HFFc6 (cell line): ENCODE data around the gene COL4A1. TPM values are rescaled to one million over a fixed set of nuclear protein-coding genes. Genes with fewer than 3 reads are reported as not detected.

Experiments
- DNase-seq: peaks from one replicate; pipeline ENCODE4 v3.0.0-alpha.2; 2018
- H3K27ac Mint-ChIP-seq: 2 replicates; pipeline ENCODE4 v1.8.0; 2020; ENCODE audit warnings: mild to moderate bottlenecking, mixed read lengths
- H3K27me3 Mint-ChIP-seq: 2 replicates; pipeline ENCODE4 v1.8.0; 2021; ENCODE audit warnings: mild to moderate bottlenecking, moderate library complexity, mixed read lengths; ENCODE audit not compliant: insufficient read depth
- H3K36me3 Mint-ChIP-seq: 2 replicates; pipeline ENCODE4 v1.8.0; 2021; ENCODE audit warnings: low read depth, mixed read lengths
- H3K4me1 Mint-ChIP-seq: 2 replicates; pipeline ENCODE4 v1.8.0; 2020; ENCODE audit warnings: low read depth, mixed read lengths
- H3K4me3 Mint-ChIP-seq: 2 replicates; pipeline ENCODE4 v1.8.0; 2020; ENCODE audit warnings: mild to moderate bottlenecking, moderate library complexity, mixed read lengths
- H3K9me3 Mint-ChIP-seq: 2 replicates; pipeline ENCODE4 v1.8.0; 2020; ENCODE audit warnings: mild to moderate bottlenecking, mixed read lengths
- total RNA-seq, 6 experiments: library from RNA; stranded (reverse); fragmentation: NEBNext Ultra II Directional; extraction: Animal tissue kit (Norgen Biotek cat#: 25700); gene quantifications; 2 replicates in 1 of 6; 3 replicates in 5 of 6; pipeline ENCODE4 v1.2.3, GENCODE V29; 2021
- TF ChIP-seq, protein P1 (sequence below): fragments of 200-600 bp; sonication (generic); IDR thresholded peaks from 2 replicates; pipeline ENCODE4 v1.5.0; 2021; ENCODE audit warnings: antibody characterized with exemption, mild to moderate bottlenecking

COL4A1 gene
- total RNA-seq, 6 experiments from 2014 or later: 137 to 328 (median 148) TPM

DNA sequence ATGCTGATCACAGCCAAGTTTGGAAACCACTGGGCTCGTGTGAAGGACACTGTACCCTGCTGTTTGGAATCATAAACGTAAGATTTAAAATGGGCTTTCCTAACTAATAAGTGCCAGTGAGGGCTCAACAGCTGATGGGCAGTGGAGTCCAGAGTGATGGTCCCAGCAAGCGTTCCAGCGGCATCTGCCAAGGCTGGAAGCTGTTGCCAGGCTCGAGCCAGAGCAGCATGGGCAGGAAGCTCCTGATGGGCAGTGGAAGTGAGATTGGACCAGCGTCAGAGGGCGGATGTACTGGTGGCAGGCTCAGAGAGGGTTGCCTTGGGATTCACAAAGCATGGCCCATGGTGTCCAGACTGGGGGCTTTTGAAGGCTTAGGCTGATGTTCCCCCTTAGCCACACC lies 30.3 kb upstream of the COL4A1 start:
- peaks cover 98% of the 10 kb centered on the region for H3K4me1 Mint-ChIP-seq
- TF ChIP-seq, protein P1, sequence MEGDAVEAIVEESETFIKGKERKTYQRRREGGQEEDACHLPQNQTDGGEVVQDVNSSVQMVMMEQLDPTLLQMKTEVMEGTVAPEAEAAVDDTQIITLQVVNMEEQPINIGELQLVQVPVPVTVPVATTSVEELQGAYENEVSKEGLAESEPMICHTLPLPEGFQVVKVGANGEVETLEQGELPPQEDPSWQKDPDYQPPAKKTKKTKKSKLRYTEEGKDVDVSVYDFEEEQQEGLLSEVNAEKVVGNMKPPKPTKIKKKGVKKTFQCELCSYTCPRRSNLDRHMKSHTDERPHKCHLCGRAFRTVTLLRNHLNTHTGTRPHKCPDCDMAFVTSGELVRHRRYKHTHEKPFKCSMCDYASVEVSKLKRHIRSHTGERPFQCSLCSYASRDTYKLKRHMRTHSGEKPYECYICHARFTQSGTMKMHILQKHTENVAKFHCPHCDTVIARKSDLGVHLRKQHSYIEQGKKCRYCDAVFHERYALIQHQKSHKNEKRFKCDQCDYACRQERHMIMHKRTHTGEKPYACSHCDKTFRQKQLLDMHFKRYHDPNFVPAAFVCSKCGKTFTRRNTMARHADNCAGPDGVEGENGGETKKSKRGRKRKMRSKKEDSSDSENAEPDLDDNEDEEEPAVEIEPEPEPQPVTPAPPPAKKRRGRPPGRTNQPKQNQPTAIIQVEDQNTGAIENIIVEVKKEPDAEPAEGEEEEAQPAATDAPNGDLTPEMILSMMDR: no peak
- H3K36me3 Mint-ChIP-seq: peaks cover 38% of the 10 kb centered on the region
- DNase-seq: no peak
- H3K27me3 Mint-ChIP-seq: no peaks in the 10 kb centered on the region; the same call in 1 of the 2 replicates
- H3K27ac Mint-ChIP-seq: no peak overlapping the region
- no peaks in the 10 kb centered on the region for H3K9me3 Mint-ChIP-seq
- H3K4me3 Mint-ChIP-seq: no peak overlapping the region

GRCh38 chr13:110336681-110337080 lies 29.7 kb upstream of the COL4A1 start:
- H3K4me1 Mint-ChIP-seq: peaks cover 99% of the 10 kb centered on the region
- H3K36me3 Mint-ChIP-seq: peaks cover 38% of the 10 kb centered on the region
- H3K4me3 Mint-ChIP-seq: no peak overlapping the region
- no peak for DNase-seq
- no peak overlapping the region for H3K27ac Mint-ChIP-seq
- TF ChIP-seq, protein P1: no peak
- H3K27me3 Mint-ChIP-seq: no peaks in the 10 kb centered on the region; the same call in 1 of the 2 replicates
- H3K9me3 Mint-ChIP-seq: no peaks in the 10 kb centered on the region

- TF ChIP-seq, protein P1: no peak
- no peak overlapping the region for H3K4me3 Mint-ChIP-seq
- H3K4me1 Mint-ChIP-seq: peaks cover 99% of the 10 kb centered on the region
- H3K9me3 Mint-ChIP-seq: no peaks in the 10 kb centered on the region
- no peaks in the 10 kb centered on the region; the same call in 1 of the 2 replicates for H3K27me3 Mint-ChIP-seq
- H3K36me3 Mint-ChIP-seq: peaks cover 38% of the 10 kb centered on the region
- H3K27ac Mint-ChIP-seq: no peak overlapping the region
- DNase-seq: no peak
Measured at GRCh38 chr13:110336108-110336507, 29.2 kb upstream of the COL4A1 start.

DNA sequence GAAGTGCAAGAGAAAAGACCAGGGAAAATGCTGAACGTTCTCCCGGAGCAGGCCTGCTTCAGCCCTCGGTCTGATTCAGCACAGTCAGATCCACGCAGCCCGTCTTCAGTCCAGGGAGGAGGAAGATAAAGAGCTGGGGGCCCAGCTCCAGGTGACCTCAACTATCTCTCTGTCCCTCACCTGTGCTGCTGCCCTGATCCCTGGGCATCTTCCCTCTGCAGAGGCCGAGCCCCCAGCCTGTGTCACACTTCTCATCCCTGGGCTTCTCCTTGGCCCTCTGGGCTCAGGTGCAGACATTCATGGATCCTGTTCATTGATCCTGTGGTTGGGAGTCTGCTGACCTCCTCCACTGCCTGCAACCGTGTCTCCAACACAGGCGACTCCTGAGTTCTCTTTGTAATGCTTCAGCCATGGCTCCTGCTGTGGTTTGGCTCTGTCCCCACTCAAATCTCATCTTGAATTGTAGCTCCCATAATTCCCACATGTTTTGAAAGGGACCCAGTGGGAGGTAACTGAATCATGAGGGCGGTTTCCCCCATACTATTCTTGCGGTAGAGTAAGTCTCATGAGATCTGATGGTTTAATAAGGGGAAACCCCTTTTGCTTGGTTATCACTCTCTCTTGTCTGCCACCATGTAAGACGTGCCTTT lies 28.0 kb upstream of the COL4A1 start:
- Mint-ChIP-seq H3K9me3 (no peaks in the 10 kb centered on the region), H3K36me3 (peaks cover 43% of the 10 kb centered on the region), H3K4me3 (peak overlapping the region; percentile 50; the same call in 1 of the 2 replicates), H3K27ac (peak overlapping the region; percentile 38), H3K27me3 (no peaks in the 10 kb centered on the region; the same call in 1 of the 2 replicates), H3K4me1 (peaks cover 99% of the 10 kb centered on the region)
- TF ChIP-seq, protein P1: no peak
- DNase-seq: no peak

DNA sequence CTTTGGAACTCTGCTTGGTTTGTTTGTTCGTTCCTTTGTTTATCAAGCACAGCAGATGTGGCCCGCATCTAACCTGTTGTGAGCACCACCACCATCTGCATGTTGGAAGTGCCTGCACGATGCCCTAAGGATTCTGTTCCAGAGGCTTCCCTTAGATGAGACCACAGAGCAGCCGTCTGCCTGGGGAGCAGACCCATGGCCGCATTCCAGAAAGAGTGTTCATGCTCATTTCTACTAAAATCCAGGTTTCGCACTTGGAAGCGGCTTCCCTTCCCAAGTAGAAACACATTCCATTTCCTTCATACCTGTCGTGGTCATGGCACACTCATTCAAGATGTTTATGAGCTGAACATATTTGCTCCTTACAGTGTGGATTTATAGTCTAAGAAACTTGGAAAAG lies 27.3 kb upstream of the COL4A1 start:
- peak; percentile 39 for DNase-seq
- Mint-ChIP-seq H3K27me3 (no peaks in the 10 kb centered on the region; the same call in 1 of the 2 replicates), H3K36me3 (peaks cover 46% of the 10 kb centered on the region), H3K9me3 (no peaks in the 10 kb centered on the region), H3K4me1 (peaks cover 99% of the 10 kb centered on the region), H3K27ac (peak overlapping the region; percentile 51; the same call in 1 of the 2 replicates), H3K4me3 (no peak overlapping the region)
- TF ChIP-seq, protein P1: no peak
